ENCODE measurements around the gene DNASE1L2.
A peak's percentile ranks its signal among the peaks of the same experiment; 100 is the strongest.
"Not testable (repeated sequence)": the region's sequence is repeated elsewhere in the genome, so short reads cannot be mapped to it uniquely, and the experiment has no call there.

The DNASE1L2 gene

DNA sequence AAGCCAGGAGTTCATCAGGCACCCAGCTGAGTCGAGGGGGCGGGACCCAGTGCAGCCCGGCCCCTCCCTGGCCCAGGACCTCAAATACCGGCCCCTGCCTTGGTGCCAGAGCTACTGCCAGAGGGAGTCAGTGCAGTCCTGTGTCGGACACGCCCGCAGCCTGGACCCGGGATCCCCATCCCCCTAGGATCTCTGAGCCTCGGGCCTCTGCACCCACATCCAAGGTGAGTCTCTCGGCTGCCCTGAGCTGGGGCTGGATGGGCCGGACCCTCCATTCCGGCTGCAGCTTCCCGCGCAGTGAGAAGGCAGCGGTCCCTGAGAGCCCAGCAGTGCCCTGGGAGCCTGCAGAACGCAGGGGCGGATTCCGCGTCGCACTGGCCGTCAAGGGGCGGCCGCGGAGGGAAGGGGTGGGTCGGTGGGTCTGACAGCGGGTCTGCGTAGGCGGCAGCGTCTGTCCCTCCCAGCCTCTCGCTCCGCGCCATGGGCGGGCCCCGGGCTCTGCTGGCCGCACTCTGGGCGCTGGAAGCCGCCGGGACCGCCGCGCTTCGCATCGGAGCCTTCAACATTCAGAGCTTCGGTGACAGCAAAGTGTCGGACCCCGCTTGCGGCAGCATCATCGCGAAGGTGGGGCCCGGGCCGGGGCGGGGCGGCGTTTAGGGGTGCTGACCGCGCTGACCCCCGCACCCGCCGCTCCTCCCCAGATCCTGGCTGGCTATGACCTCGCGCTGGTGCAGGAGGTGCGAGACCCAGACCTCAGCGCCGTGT, at the start of gene DNASE1L2:
Gene DNASE1L2, plus strand, starts transcription at position 108 of the 765 bp plus-strand sequence. Its CDS starts 373 bp downstream, at position 481.
- DNase-seq = no peak

DNA sequence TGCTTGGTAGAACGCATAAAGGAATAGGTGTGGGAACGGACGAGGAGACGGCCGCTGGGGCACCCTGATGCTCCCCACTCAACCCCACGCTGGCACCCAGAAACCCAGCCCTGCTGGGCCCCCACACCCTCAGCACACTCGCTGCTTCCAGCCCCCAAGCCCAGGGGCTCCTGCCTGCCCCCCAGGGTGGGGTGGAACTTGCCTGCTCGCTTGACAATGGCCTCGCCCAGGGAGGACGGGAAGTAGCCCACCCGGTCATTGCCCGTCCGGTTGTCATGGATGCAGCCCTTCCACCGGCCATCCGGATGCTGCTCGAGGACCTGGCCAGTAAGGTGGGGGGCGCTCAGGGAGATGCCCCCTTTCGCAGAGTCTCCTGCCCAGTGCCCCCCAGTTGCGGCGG, 49.7 kb upstream of the DNASE1L2 start:
- no peak for DNase-seq

DNA sequence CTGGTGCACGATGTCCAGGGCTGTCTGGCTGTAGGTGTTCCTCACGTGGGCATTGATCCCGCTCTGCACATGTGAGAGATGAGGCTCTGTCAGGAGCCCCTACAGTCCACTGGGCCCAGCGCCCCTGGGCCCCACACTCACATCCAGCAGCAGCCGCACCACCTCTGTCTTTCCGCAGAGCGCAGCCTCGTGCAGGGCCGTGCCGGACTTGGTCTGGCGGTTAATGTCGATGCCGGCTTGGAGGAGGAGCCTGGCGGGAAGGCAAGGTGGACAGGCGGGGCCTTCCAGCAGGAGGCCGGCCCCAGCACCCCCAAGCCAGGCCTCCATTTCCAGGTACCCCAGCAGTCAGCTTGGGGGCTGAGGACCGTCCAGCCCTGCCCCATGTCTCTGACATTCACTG, 49.0 kb upstream of the DNASE1L2 start:
- DNase-seq = no peak

- no peak for DNase-seq
These were observed 47.8 kb upstream of the DNASE1L2 start for GRCh38 chr16:2188395-2188794.

- DNase-seq = no peak
These were observed 46.9 kb upstream of the DNASE1L2 start for GRCh38 chr16:2189252-2189893.

- no peak for DNase-seq
These were observed 46.1 kb upstream of the DNASE1L2 start for GRCh38 chr16:2190002-2190658.

- DNase-seq = no peak
These were observed 45.4 kb upstream of the DNASE1L2 start for GRCh38 chr16:2190659-2191445.

DNA sequence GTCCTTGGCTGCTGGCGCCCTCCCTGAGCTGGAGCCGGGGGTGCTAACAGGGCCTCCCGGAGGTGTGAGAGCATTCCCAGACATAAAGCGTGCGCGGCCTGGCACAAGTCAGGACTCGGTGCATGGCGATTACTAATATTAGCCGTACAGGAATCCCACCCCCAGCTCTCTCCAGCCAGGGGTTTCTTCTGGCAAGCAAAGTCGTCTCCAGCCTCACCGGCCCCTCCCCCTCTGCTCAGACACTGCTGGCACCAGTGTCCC, 44.9 kb upstream of the DNASE1L2 start:
- no peak for DNase-seq

GRCh38 chr16:2194166-2194834, 41.9 kb upstream of the DNASE1L2 start:
- DNase-seq = peak; percentile 51

DNA sequence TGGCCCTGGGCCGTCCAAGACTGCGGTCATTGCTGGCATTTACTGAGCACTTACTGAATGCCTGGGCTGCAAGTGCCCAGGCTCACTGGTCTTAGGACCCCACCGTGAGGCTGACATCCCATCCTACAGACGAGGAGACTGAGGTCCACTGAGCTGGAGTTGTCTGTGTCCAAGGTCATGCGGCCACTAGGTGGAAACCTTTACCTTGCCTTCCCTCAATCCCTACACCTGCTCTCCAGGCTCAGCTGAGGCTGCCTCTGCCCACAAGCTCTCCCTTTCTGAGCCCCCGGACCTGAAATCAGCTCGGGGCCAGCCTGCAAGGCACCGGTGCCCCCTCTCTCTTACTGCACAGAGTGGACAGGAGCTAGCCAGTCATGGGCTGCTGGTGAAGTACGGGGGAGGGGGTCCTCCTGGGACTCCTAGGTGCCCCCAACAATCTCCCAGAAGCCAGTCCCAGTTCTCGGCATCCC, 41.4 kb upstream of the DNASE1L2 start:
- peak; percentile 25 for DNase-seq

DNA sequence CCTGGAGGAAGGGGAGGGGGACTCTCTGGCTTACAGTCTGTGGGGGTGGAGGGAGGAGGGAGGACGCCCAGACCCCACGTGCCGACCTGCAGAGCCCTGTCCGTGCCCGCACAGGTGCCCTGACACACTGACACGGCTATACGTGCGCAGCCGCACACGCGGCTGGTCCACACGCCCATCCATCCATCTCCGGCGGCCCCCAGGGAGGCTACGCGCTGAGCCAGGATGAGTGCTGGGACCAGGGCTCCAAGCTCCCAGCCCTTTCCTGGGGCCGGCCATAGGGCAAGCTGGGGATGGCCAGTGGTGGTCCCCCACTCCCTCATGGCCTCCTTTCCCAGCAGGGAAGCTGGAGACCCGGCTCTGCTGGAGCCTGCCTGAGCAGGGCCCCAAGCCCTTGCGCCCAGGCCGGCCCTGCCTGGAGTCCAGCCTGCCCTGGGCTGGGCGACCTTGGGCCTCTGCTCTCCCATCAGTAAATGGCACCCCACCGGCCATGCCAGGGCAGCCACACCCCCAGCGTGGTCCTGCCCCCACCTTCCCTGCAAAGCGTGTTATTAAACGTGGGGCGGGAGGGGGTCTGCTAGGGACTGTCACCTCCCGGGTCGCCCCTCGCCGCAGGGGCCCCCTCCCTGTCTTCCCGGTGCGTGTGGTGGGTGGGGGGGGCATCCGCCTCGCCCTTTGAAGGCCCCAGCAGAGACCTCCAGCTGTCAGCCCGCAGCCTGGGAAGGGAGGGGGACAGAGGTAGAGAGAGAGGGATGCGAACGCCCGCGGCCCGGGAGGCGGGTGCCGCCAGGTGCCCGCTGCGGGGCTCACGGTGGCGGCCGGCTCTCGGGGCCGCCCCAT, 40.7 kb upstream of the DNASE1L2 start:
- no peak for DNase-seq

GRCh38 chr16:2196162-2196980, 39.9 kb upstream of the DNASE1L2 start, which contains the start of gene CASKIN1:
Gene CASKIN1 (minus strand): TSS chr16:2196605. CDS start chr16:2196432, 173 bp downstream.
- DNase-seq = no peak

- DNase-seq = no peak
These were observed 39.2 kb upstream of the DNASE1L2 start for GRCh38 chr16:2196981-2197511.

GRCh38 chr16:2197765-2198164, 38.5 kb upstream of the DNASE1L2 start:
- no peak for DNase-seq

DNA sequence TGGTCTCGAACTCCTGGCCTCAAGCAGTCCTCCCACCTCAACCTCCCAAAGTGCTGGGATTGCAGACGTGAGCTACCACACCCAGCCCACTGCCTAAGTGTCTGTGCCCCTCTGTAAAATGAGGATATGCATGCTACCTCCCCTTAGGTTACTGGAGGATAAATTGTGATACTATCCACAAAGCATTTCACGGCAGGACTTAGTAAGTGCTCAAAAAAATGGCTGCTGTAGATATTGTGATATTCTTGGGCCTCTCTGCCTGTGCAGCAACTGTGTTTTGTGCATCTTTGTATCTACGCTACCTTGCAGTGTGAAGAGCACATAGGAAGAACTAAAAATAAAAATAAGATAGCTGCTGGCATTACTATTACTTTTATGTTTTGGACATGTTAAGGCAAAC, 38.0 kb upstream of the DNASE1L2 start:
- DNase-seq = no peak

GRCh38 chr16:2199095-2199494, 37.1 kb upstream of the DNASE1L2 start:
- no peak for DNase-seq

- no peak for DNase-seq
These were observed 36.6 kb upstream of the DNASE1L2 start for GRCh38 chr16:2199621-2200139.

DNA sequence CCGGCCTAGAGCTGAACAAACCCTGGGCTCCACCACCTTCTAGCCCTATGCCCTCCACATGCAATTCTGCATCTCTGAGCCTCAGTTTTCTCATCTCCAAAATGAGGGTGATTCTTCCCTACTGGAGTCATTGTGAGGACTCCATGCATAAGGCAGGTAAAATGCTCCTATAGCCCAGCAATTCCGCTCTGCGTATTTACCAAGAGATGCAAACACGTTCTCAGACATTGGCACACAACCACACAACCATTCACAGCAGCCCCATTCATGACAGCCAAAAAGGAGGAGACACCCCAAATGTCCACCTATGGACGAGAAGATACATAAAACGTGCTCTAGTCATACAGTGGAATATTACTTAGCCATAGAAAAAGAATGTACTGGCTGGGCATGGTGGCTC, 35.9 kb upstream of the DNASE1L2 start:
- DNase-seq = no peak

- not testable (repeated sequence) for DNase-seq
These were observed 33.0 kb upstream of the DNASE1L2 start for GRCh38 chr16:2203119-2203688.

Data from fibroblast of upper back skin (primary cell).